ENCODE results near the gene VSIG1.

DNA sequence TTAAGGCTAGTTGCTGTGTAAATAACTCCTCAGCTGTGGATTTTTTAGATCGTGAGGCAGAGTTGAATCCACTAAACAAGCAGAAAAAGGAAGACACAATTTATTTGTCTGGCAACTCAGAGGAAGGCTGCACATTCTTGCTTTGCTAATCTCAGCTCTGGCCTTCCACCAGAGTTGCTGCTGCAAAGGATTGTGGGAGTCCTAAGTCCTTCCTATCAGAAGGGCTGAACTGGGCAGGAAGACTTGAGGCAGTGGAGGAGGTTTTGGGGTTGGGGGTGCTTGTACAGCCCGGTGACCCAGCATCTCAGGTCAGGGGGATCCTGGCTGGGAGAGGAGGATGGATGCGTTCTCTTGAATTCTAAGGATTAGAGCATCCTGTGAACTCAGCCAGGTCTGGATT lies 11.0 kb upstream of the VSIG1 start:
- TF ChIP-seq EZH2 (IDR thresholded peaks at IDR 0.05; ENCODE audit: borderline replicate concordance, low read length): no peak
- TF ChIP-seq, protein P1, sequence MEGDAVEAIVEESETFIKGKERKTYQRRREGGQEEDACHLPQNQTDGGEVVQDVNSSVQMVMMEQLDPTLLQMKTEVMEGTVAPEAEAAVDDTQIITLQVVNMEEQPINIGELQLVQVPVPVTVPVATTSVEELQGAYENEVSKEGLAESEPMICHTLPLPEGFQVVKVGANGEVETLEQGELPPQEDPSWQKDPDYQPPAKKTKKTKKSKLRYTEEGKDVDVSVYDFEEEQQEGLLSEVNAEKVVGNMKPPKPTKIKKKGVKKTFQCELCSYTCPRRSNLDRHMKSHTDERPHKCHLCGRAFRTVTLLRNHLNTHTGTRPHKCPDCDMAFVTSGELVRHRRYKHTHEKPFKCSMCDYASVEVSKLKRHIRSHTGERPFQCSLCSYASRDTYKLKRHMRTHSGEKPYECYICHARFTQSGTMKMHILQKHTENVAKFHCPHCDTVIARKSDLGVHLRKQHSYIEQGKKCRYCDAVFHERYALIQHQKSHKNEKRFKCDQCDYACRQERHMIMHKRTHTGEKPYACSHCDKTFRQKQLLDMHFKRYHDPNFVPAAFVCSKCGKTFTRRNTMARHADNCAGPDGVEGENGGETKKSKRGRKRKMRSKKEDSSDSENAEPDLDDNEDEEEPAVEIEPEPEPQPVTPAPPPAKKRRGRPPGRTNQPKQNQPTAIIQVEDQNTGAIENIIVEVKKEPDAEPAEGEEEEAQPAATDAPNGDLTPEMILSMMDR (IDR thresholded peaks at IDR 0.05; ENCODE audit: low read length): no peak
